HCT116 (cell line): Measurements from ENCODE around the gene USP3.

Experiments
- EZH2 ChIP-seq: fragments of 200-600 bp; sonication (generic); IDR thresholded peaks from 2 replicates; pipeline ENCODE4 v1.6.1; 2017; ENCODE audit warnings: antibody characterized with exemption, mixed run types
- POLR2A ChIP-seq: IDR thresholded peaks from 2 replicates; pipeline ENCODE4 v1.7.0; 2011; ENCODE audit warnings: borderline replicate concordance; ENCODE audit not compliant: insufficient read depth, insufficient read length; ENCODE audit errors: extremely low read depth
- POLR2AphosphoS5 ChIP-seq: IDR thresholded peaks from 2 replicates; pipeline ENCODE4 v1.6.1; 2011; ENCODE audit warnings: mild to moderate bottlenecking, low read depth, low read length, moderate library complexity
- ZBTB33 ChIP-seq: IDR thresholded peaks from 2 replicates; pipeline ENCODE4 v1.6.1; 2011; ENCODE audit warnings: mild to moderate bottlenecking, low read length, moderate library complexity; ENCODE audit not compliant: insufficient replicate concordance; ENCODE audit errors: extremely low read depth
- ZFX ChIP-seq: fragments of 450-650 bp; IDR thresholded peaks from 2 replicates; pipeline ENCODE4 v1.6.1; 2017
- ZNF274 ChIP-seq: fragments of 200-500 bp; sonication (Bioruptor generic); IDR thresholded peaks from 2 replicates; pipeline ENCODE4 v1.6.1; 2014; ENCODE audit warnings: mild to moderate bottlenecking, low read depth, low read length, inconsistent platforms
- TF ChIP-seq, protein P1 (sequence below), 3 experiments: fragments of 200-600 bp in 1 of 3; sonication (generic) in 1 of 3; IDR thresholded peaks in 2 of 3; conservative IDR thresholded peaks in 1 of 3; 2 replicates each; pipeline ENCODE4 v1.5.1; 2012 to 2017; ENCODE audit warnings: low read depth in 2 of 3, low read length in 2 of 3, antibody characterized with exemption in 1 of 3, borderline replicate concordance in 1 of 3, control low read depth in 1 of 3, mild to moderate bottlenecking in 1 of 3, mixed read lengths in 1 of 3, mixed run types in 1 of 3, moderate library complexity in 1 of 3; ENCODE audit not compliant: insufficient read depth in 1 of 3
- TF ChIP-seq, protein P2 (sequence below): IDR thresholded peaks from 2 replicates; pipeline ENCODE4 v1.6.1; 2012; ENCODE audit warnings: low read depth

GRCh38 chr15:63457379-63457778 is 47.0 kb upstream of the USP3 start:
- TF ChIP-seq, protein P1, sequence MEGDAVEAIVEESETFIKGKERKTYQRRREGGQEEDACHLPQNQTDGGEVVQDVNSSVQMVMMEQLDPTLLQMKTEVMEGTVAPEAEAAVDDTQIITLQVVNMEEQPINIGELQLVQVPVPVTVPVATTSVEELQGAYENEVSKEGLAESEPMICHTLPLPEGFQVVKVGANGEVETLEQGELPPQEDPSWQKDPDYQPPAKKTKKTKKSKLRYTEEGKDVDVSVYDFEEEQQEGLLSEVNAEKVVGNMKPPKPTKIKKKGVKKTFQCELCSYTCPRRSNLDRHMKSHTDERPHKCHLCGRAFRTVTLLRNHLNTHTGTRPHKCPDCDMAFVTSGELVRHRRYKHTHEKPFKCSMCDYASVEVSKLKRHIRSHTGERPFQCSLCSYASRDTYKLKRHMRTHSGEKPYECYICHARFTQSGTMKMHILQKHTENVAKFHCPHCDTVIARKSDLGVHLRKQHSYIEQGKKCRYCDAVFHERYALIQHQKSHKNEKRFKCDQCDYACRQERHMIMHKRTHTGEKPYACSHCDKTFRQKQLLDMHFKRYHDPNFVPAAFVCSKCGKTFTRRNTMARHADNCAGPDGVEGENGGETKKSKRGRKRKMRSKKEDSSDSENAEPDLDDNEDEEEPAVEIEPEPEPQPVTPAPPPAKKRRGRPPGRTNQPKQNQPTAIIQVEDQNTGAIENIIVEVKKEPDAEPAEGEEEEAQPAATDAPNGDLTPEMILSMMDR (IDR thresholded peaks at IDR 0.05 in 2 of 3, conservative IDR thresholded peaks at IDR 0.05 in 1 of 3; ENCODE audit: borderline replicate concordance in 1 of 3, insufficient read depth in 1 of 3, low read depth in 2 of 3, low read length in 2 of 3): no peak
- TF ChIP-seq POLR2AphosphoS5: no peak
- no peak for TF ChIP-seq ZBTB33
- TF ChIP-seq ZFX: no peak
- no peak for TF ChIP-seq POLR2A
- TF ChIP-seq ZNF274: no peak
- TF ChIP-seq EZH2: no peak
- TF ChIP-seq, protein P2, sequence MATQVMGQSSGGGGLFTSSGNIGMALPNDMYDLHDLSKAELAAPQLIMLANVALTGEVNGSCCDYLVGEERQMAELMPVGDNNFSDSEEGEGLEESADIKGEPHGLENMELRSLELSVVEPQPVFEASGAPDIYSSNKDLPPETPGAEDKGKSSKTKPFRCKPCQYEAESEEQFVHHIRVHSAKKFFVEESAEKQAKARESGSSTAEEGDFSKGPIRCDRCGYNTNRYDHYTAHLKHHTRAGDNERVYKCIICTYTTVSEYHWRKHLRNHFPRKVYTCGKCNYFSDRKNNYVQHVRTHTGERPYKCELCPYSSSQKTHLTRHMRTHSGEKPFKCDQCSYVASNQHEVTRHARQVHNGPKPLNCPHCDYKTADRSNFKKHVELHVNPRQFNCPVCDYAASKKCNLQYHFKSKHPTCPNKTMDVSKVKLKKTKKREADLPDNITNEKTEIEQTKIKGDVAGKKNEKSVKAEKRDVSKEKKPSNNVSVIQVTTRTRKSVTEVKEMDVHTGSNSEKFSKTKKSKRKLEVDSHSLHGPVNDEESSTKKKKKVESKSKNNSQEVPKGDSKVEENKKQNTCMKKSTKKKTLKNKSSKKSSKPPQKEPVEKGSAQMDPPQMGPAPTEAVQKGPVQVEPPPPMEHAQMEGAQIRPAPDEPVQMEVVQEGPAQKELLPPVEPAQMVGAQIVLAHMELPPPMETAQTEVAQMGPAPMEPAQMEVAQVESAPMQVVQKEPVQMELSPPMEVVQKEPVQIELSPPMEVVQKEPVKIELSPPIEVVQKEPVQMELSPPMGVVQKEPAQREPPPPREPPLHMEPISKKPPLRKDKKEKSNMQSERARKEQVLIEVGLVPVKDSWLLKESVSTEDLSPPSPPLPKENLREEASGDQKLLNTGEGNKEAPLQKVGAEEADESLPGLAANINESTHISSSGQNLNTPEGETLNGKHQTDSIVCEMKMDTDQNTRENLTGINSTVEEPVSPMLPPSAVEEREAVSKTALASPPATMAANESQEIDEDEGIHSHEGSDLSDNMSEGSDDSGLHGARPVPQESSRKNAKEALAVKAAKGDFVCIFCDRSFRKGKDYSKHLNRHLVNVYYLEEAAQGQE: no peak
